ENCODE data around the gene ENOPH1. TPM values are rescaled to one million over a fixed set of nuclear protein-coding genes. Genes with fewer than 3 reads are reported as not detected.

ENOPH1 gene
- total RNA-seq (2022) (23.9 and 36.0 TPM in 2 replicates), Bru-seq, nascent RNA (percentile 77 among the genes with signal in this experiment), BruChase-seq, experiment 1, labeled RNA remaining after a 6-hour chase (percentile 73 among the genes with signal in this experiment), BruChase-seq, experiment 2, labeled RNA remaining after a 2-hour chase (percentile 65 among the genes with signal in this experiment)
- long read RNA-seq, transcript ENOPH1-203 (6 exons, 1,874 nt): minor isoform, 23 of 146 reads
- long read RNA-seq, transcript ENOPH1-202 (5 exons, 1,689 nt): minor isoform, 5 of 146 reads
- long read RNA-seq, transcript ENOPH1-201 (6 exons, 2,025 nt): major isoform, 105 of 146 reads
- long read RNA-seq, partial matches to known transcripts: 3 of 146 reads
- long read RNA-seq, other reads (novel, unspliced or antisense): 10 of 146 reads

DNA sequence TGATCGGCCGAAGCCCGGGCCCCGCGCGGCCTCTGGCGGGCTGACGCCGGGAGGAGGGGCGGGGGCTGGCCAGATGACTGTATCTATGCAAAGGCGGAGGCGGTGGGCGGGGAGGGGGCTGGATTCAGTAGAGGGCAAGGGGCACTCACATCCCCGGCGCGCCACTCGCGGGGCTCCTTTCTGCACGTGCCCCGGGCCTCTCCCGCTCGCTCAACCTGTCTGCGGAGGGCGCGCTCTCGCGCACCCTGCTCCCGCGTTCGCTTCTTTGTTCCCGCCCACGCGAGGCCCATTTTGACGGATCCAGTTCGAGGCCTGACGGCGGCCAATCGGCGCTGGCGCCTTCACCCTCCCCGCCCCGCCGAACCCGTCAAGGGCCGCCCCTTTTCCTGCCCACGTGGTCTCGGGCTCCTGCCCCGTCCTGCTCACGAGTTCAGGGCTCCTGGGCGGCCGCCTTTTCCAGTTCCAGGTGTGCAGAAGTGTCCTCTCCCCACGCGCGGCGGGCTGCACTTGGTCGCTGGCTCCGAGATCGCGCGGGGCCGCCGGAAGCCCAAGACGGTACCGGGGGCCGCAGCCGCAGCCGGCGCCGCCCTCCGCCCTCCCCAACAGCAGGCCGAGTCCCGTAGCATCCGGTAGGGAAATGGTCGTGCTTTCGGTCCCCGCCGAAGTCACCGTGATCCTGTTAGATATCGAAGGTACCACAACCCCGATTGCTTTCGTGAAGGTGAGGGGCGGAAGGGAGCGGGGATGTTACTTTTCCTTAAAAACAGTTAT is at the start of gene ENOPH1, which contains the start of gene HNRNPDL:
Gene ENOPH1, plus strand, starts transcription at position 398 of the 771 bp plus-strand sequence. Its CDS starts 240 bp downstream, at position 638.
Gene HNRNPDL, minus strand, starts transcription at position 270 of the 771 bp plus-strand sequence. CDS start 772 bp downstream, outside the sequence.
- Mint-ChIP-seq H3K9me3 (ENCODE audit: unreplicated experiment) (no peaks in the 10 kb centered on the region), H3K27me3 (ENCODE audit: insufficient read depth, unreplicated experiment) (no peaks in the 10 kb centered on the region), H3K36me3 (ENCODE audit: insufficient read depth, unreplicated experiment) (peaks cover 67% of the 10 kb centered on the region), H3K4me1 (ENCODE audit: insufficient read depth, unreplicated experiment) (peaks cover 19% of the 10 kb centered on the region), H3K27ac (ENCODE audit: low read depth, unreplicated experiment) (peak within 1 kb of the TSS; percentile 99), H3K4me3 (ENCODE audit: unreplicated experiment) (peak within 1 kb of the TSS; percentile 98)
- TF ChIP-seq, protein P1, sequence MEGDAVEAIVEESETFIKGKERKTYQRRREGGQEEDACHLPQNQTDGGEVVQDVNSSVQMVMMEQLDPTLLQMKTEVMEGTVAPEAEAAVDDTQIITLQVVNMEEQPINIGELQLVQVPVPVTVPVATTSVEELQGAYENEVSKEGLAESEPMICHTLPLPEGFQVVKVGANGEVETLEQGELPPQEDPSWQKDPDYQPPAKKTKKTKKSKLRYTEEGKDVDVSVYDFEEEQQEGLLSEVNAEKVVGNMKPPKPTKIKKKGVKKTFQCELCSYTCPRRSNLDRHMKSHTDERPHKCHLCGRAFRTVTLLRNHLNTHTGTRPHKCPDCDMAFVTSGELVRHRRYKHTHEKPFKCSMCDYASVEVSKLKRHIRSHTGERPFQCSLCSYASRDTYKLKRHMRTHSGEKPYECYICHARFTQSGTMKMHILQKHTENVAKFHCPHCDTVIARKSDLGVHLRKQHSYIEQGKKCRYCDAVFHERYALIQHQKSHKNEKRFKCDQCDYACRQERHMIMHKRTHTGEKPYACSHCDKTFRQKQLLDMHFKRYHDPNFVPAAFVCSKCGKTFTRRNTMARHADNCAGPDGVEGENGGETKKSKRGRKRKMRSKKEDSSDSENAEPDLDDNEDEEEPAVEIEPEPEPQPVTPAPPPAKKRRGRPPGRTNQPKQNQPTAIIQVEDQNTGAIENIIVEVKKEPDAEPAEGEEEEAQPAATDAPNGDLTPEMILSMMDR (IDR thresholded peaks at IDR 0.05; ENCODE audit: unreplicated experiment): no peak
- no TSS peak for BruUV-seq (replicated peaks)
- intact Hi-C loops (cut with micrococcal nuclease): no loop called here
- POLR2A ChIA-PET: interaction anchor here (0.6 to 6.5 kb wide), 24 partner anchors 9 to 609 kb away, joined by 3 to 240 read pairs (median 10); partner anchors contain the start of genes COPS4, HNRNPD and THAP9
- CTCF ChIA-PET: interaction anchor here (0.9 to 1.6 kb wide), 4 partner anchors 33 to 60 kb away, joined by 3 to 5 read pairs (median 3); partner anchors contain the start of gene HNRNPD
- peak; percentile 97 for DNase-seq (ENCODE audit: unreplicated experiment)

DNA sequence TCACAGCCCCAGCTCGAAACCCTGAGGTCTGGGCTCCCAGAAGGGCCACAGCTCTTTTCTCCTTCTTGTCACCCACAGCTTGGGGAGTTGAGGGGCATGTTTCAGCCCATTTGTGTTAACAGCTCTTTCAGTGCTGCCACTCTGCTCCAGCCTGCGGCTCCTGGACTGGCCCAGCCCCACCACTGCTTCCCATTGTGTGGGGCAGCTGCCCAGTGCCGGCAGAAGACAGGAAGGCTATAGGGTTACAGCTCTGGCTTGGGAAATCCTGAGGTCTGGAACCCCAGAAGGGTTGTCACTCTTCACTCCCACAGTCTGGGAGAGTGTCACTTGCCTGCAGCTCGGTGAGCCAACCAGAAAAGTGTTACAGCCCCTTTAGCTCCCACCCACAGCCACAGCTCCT is 49.6 kb upstream of the ENOPH1 start:
- ChIA-PET CTCF (interaction anchor here (0.6 to 5.8 kb wide), 11 partner anchors 9 to 427 kb away, joined by 3 to 38 read pairs (median 4); no protein-coding TSS in a partner anchor), POLR2A (interaction anchor here (0.7 to 7.8 kb wide), 13 partner anchors 10 to 520 kb away, joined by 3 to 168 read pairs (median 4); partner anchors contain the start of genes HNRNPDL and THAP9)
- H3K27me3 Mint-ChIP-seq (ENCODE audit: insufficient read depth, unreplicated experiment): no peaks in the 10 kb centered on the region
- TF ChIP-seq, protein P1 (IDR thresholded peaks at IDR 0.05; ENCODE audit: unreplicated experiment): no peak
- no TSS peak for BruUV-seq (replicated peaks)
- H3K36me3 Mint-ChIP-seq (ENCODE audit: insufficient read depth, unreplicated experiment): peaks cover 5% of the 10 kb centered on the region
- no peaks in the 10 kb centered on the region for H3K9me3 Mint-ChIP-seq (ENCODE audit: unreplicated experiment)
- peaks cover 27% of the 10 kb centered on the region for H3K4me1 Mint-ChIP-seq (ENCODE audit: insufficient read depth, unreplicated experiment)
- intact Hi-C loops (cut with micrococcal nuclease): no loop called here
- H3K27ac Mint-ChIP-seq (ENCODE audit: low read depth, unreplicated experiment): peak overlapping the region; percentile 3
- DNase-seq (ENCODE audit: unreplicated experiment): no peak
- peak overlapping the region; percentile 43 for H3K4me3 Mint-ChIP-seq (ENCODE audit: unreplicated experiment)

DNA sequence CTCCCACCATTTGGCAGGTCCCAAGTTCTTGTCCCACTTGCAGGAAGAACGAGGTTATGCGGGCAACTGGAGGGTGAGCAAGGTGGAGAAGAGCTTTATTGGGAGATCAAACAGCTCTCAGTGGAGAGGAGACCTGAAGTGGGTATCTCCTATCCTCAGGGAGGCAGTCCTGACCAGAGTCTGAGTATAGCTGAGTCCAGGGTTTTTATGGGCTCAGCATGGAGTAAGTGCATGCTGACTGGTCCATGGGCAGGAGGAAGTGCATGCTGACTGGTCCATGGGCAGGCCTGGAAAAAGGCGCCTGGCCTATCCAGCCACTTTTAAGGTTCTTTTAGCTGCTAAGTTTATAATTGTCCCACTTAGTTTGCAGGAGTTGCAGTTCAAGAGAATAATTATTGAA is 49.2 kb upstream of the ENOPH1 start:
- POLR2A ChIA-PET: interaction anchor here (0.7 to 7.8 kb wide), 8 partner anchors 11 to 519 kb away, joined by 3 to 168 read pairs (median 6); partner anchors contain the start of genes HNRNPDL and THAP9
- DNase-seq (ENCODE audit: unreplicated experiment): no peak
- H3K9me3 Mint-ChIP-seq (ENCODE audit: unreplicated experiment): no peaks in the 10 kb centered on the region
- peaks cover 5% of the 10 kb centered on the region for H3K36me3 Mint-ChIP-seq (ENCODE audit: insufficient read depth, unreplicated experiment)
- intact Hi-C loops (cut with micrococcal nuclease): no loop called here
- BruUV-seq (replicated peaks): no TSS peak
- TF ChIP-seq, protein P1 (IDR thresholded peaks at IDR 0.05; ENCODE audit: unreplicated experiment): no peak
- peak overlapping the region; percentile 3 for H3K27ac Mint-ChIP-seq (ENCODE audit: low read depth, unreplicated experiment)
- H3K4me3 Mint-ChIP-seq (ENCODE audit: unreplicated experiment): no peak overlapping the region
- H3K4me1 Mint-ChIP-seq (ENCODE audit: insufficient read depth, unreplicated experiment): peaks cover 25% of the 10 kb centered on the region
- CTCF ChIA-PET: interaction anchor here (0.6 to 5.8 kb wide), 8 partner anchors 11 to 254 kb away, joined by 3 to 38 read pairs (median 4); no protein-coding TSS in a partner anchor
- no peaks in the 10 kb centered on the region for H3K27me3 Mint-ChIP-seq (ENCODE audit: insufficient read depth, unreplicated experiment)

All from MCF 10A (cell line).